Right atrium auricular region (tissue), 2 donors: Measurements from ENCODE around the gene EMP1. TPM values are rescaled to one million over a fixed set of nuclear protein-coding genes. Genes with fewer than 3 reads are reported as not detected.

Source experiments
- DNase-seq: peaks from one replicate; pipeline ENCODE4 v3.0.0-alpha.2; 2019; ENCODE audit warnings: low spot score
- H3K27ac ChIP-seq, 2 donors: fragments of 200-600 bp; sonication (generic); 1 replicate in 1 of 2; 2 replicates in 1 of 2; pipeline ENCODE4 v1.5.1; 2016 to 2019
- H3K27me3 ChIP-seq, 2 donors: fragments of 200-600 bp; sonication (generic); one replicate each; pipeline versions ENCODE4 v1.5.1 to v1.6.0; 2017 to 2019
- H3K36me3 ChIP-seq: fragments of 200-600 bp; sonication (generic); one replicate; pipeline ENCODE4 v1.5.1; 2016
- H3K4me1 ChIP-seq, 2 donors: fragments of 200-600 bp; sonication (generic); one replicate each; pipeline versions ENCODE4 v1.5.1 to v1.6.0; 2017 to 2019
- H3K4me3 ChIP-seq, 2 donors: fragments of 200-600 bp; sonication (generic); 1 replicate in 1 of 2; 2 replicates in 1 of 2; pipeline ENCODE4 v1.5.1; 2017 to 2019; ENCODE audit warnings: mild to moderate bottlenecking in 1 of 2, moderate library complexity in 1 of 2
- H3K9me3 ChIP-seq, 2 donors: fragments of 200-600 bp; sonication (generic); one replicate each; pipeline ENCODE4 v1.5.1; 2019
- total RNA-seq, 2 donors: library from RNA; depleted of rRNA; stranded (reverse); fragments of >200 nt; gene quantifications; one replicate each; pipeline ENCODE4 v1.1.0, GENCODE V29; 2016
- TF ChIP-seq, protein P1 (sequence below), 2 donors: fragments of 200-600 bp; sonication (generic); IDR thresholded peaks; one replicate each; pipeline ENCODE4 v1.5.1; 2019; ENCODE audit warnings: antibody characterized with exemption in 2 of 2

Gene EMP1
- total RNA-seq, 2 donors from 2014 or later = 188 to 208 TPM

GRCh38 chr12:13194401-13195110, 2.0 kb upstream of the EMP1 start:
- Histone ChIP-seq H3K36me3 (no peaks in the 10 kb centered on the region), H3K4me3 (no peak overlapping the region), H3K4me1 (peaks cover 0 to 33% of the 10 kb centered on the region in 2 donors), H3K27ac (peak overlapping the region; percentile 15 to 44), H3K9me3 (no peaks in the 10 kb centered on the region), H3K27me3 (no peaks in the 10 kb centered on the region)
- DNase-seq = no peak
- TF ChIP-seq, protein P1, sequence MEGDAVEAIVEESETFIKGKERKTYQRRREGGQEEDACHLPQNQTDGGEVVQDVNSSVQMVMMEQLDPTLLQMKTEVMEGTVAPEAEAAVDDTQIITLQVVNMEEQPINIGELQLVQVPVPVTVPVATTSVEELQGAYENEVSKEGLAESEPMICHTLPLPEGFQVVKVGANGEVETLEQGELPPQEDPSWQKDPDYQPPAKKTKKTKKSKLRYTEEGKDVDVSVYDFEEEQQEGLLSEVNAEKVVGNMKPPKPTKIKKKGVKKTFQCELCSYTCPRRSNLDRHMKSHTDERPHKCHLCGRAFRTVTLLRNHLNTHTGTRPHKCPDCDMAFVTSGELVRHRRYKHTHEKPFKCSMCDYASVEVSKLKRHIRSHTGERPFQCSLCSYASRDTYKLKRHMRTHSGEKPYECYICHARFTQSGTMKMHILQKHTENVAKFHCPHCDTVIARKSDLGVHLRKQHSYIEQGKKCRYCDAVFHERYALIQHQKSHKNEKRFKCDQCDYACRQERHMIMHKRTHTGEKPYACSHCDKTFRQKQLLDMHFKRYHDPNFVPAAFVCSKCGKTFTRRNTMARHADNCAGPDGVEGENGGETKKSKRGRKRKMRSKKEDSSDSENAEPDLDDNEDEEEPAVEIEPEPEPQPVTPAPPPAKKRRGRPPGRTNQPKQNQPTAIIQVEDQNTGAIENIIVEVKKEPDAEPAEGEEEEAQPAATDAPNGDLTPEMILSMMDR (IDR thresholded peaks at IDR 0.05) = no peak

GRCh38 chr12:13195250-13195649, 1.3 kb upstream of the EMP1 start:
- TF ChIP-seq, protein P1 (IDR thresholded peaks at IDR 0.05) = no peak
- peak overlapping the region; percentile 84 to 92 for H3K27ac ChIP-seq
- H3K4me1 ChIP-seq = peaks cover 0 to 37% of the 10 kb centered on the region in 2 donors
- H3K4me3 ChIP-seq = no peak overlapping the region
- no peaks in the 10 kb centered on the region for H3K9me3 ChIP-seq
- no peak for DNase-seq
- H3K27me3 ChIP-seq = no peaks in the 10 kb centered on the region
- no peaks in the 10 kb centered on the region for H3K36me3 ChIP-seq

DNA sequence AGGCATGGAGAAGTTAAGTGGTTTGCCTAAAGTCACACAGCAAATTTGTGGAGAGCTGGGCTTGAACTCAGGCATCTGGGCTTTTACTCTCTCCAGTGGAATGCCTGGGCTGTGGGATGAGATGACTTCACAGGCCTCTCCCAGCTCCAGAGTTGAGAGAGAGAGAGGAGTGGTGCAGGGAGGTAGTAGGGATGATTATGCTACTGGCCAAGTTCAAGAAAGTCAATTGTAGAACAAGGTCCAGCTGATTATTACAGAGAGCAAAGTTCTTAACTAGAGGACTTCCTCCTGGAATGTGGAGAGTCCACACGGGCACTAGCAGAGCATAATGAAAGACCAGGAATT, 769 bp upstream of the EMP1 start:
- Histone ChIP-seq H3K9me3 (no peaks in the 10 kb centered on the region), H3K27ac (peak overlapping the region; percentile 84 to 92), H3K27me3 (no peaks in the 10 kb centered on the region), H3K36me3 (no peaks in the 10 kb centered on the region), H3K4me3 (peak overlapping the region in 1 of 2 donors; percentile 61), H3K4me1 (peaks cover 0 to 42% of the 10 kb centered on the region in 2 donors)
- TF ChIP-seq, protein P1 (IDR thresholded peaks at IDR 0.05) = no peak
- no peak for DNase-seq

DNA sequence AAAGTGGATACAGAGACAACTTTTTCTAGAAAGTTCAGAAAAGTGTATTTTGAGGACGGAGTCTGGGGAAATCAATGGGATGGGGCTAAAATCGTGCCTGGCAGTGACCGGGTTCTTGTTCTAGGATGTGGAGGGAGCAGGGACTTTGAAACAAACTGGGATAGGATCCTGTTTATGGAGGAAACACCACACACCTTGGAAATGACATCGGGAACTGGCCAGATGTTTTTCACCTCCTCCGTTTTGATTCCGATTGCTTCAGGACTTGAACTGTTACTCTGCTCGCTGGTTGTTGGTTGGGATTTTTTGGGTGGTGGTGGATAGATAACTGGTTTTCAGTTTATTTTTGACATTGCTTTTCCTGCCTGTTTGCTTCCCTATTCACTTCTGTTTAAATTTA, 506 bp downstream of the EMP1 start:
- TF ChIP-seq, protein P1 (IDR thresholded peaks at IDR 0.05) = no peak
- peaks cover 0 to 55% of the 10 kb centered on the region in 2 donors for H3K4me1 ChIP-seq
- H3K9me3 ChIP-seq = no peaks in the 10 kb centered on the region
- H3K27me3 ChIP-seq = no peaks in the 10 kb centered on the region
- H3K4me3 ChIP-seq = peak overlapping the region; percentile 61 to 65
- H3K27ac ChIP-seq = peak overlapping the region; percentile 84 to 92
- H3K36me3 ChIP-seq = no peaks in the 10 kb centered on the region
- DNase-seq = no peak

DNA sequence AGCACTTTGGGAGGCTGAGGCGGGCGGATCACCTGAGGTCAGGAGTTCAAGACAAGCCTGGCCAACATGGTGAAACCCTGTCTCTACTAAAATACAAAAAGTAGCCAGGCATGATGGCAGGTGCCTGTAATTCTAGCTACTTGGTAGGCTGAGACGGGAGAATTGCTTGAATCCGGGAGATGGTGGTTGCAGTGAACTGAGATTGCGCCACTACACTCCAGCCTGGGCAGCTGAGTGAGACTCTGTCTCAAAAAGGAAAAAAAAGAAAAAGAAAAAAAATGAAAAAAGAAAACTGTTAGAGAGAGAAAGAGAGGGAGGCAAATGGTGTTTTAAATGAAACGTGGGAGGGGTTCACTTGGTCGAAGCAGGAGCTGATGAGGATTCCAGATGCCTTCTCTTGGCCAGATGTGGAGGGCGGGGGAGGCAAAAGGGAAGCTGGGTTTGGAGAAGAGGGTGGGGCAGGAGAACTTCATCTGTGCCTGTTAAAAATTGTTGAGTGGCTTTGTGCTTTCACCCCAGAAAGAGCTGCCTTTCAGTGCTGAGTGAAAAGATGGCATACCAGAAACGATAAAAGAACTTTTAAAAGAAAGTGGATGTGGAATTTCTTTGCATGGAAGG, 1.1 kb downstream of the EMP1 start:
- H3K36me3 ChIP-seq = no peaks in the 10 kb centered on the region
- DNase-seq = no peak
- peak overlapping the region; percentile 61 to 65 for H3K4me3 ChIP-seq
- H3K27ac ChIP-seq = peak overlapping the region; percentile 84 to 92
- no peaks in the 10 kb centered on the region for H3K9me3 ChIP-seq
- H3K27me3 ChIP-seq = no peaks in the 10 kb centered on the region
- peaks cover 0 to 60% of the 10 kb centered on the region in 2 donors for H3K4me1 ChIP-seq
- TF ChIP-seq, protein P1 (IDR thresholded peaks at IDR 0.05) = no peak
